ENCODE results near the gene CTDSP2. TPM values are rescaled to one million over a fixed set of nuclear protein-coding genes. Genes with fewer than 3 reads are reported as not detected.
"Not testable (repeated sequence)": the region's sequence is repeated elsewhere in the genome, so short reads cannot be mapped to it uniquely, and the experiment has no call there.

The CTDSP2 gene
- total RNA-seq, 6 donors from 2014 or later, result 153 to 226 (median 175) TPM

- WGBS, 2 donors, result 2 to 5% methylated on average over 9 to 48 of the region's 63 CpGs
- H3K4me1 ChIP-seq, result peaks cover 13 to 18% (median 15%) of the 10 kb centered on the region in 4 donors
- DNase-seq, result peak; percentile 76 to 95
- no peaks in the 10 kb centered on the region for H3K27me3 ChIP-seq
- ATAC-seq (ENCODE audit: low FRiP score in 2 of 2), result peak; percentile 88 to 96
- H3K4me3 ChIP-seq, result peak overlapping the region; percentile 3 to 63 (median 54)
- no peaks in the 10 kb centered on the region for H3K36me3 ChIP-seq
- TF ChIP-seq POLR2AphosphoS5 (IDR thresholded peaks at IDR 0.05), result peak; percentile 47 to 65
- peak in 3 of 4 donors; percentile 55 to 88 (median 61) for TF ChIP-seq POLR2A (IDR thresholded peaks at IDR 0.05)
- peak in 2 of 6 experiments; percentile 18 to 19 for TF ChIP-seq CTCF (IDR thresholded peaks at IDR 0.05)
- TF ChIP-seq EP300 (IDR thresholded peaks at IDR 0.05), result no peak
- H3K27ac ChIP-seq, result peak overlapping the region; percentile 90 to 97 (median 94)
- no peaks in the 10 kb centered on the region for H3K9me3 ChIP-seq
These were observed 18.7 kb upstream of the CTDSP2 start for GRCh38 chr12:57865084-57865751.

- ATAC-seq (ENCODE audit: low FRiP score in 2 of 2) (peak; percentile 5 to 28), DNase-seq (no peak)
- WGBS, 2 donors, result 30 to 36% methylated on average over 8 of the region's 8 CpGs
- no peak for TF ChIP-seq POLR2A (IDR thresholded peaks at IDR 0.05)
- TF ChIP-seq CTCF (IDR thresholded peaks at IDR 0.05), result no peak
- no peak for TF ChIP-seq EP300 (IDR thresholded peaks at IDR 0.05)
- TF ChIP-seq POLR2AphosphoS5 (IDR thresholded peaks at IDR 0.05), result no peak
- Histone ChIP-seq H3K27ac (peak overlapping the region; percentile 90 to 97 (median 94)), H3K4me3 (peak overlapping the region in 3 of 4 donors; percentile 47 to 63 (median 62)), H3K27me3 (no peaks in the 10 kb centered on the region), H3K9me3 (no peaks in the 10 kb centered on the region), H3K4me1 (peaks cover 13 to 18% (median 15%) of the 10 kb centered on the region in 4 donors), H3K36me3 (no peaks in the 10 kb centered on the region)
These were observed 18.0 kb upstream of the CTDSP2 start for GRCh38 chr12:57864442-57865083.

- Histone ChIP-seq H3K4me3 (no peak overlapping the region), H3K27ac (peak overlapping the region in 2 of 4 donors; percentile 90 to 93), H3K27me3 (no peaks in the 10 kb centered on the region), H3K4me1 (peaks cover 13 to 18% (median 15%) of the 10 kb centered on the region in 4 donors), H3K9me3 (no peaks in the 10 kb centered on the region), H3K36me3 (no peaks in the 10 kb centered on the region)
- no peak for TF ChIP-seq EP300 (IDR thresholded peaks at IDR 0.05)
- no peak for TF ChIP-seq POLR2AphosphoS5 (IDR thresholded peaks at IDR 0.05)
- TF ChIP-seq POLR2A (IDR thresholded peaks at IDR 0.05), result no peak
- no peak for TF ChIP-seq CTCF (IDR thresholded peaks at IDR 0.05)
- no peak for ATAC-seq (ENCODE audit: low FRiP score in 2 of 2)
- WGBS, 2 donors, result 11 to 60% methylated on average over 1 of the region's 1 CpG
- DNase-seq, result no peak
These were observed 17.1 kb upstream of the CTDSP2 start for GRCh38 chr12:57863676-57864075.

GRCh38 chr12:57861967-57862366 lies 15.4 kb upstream of the CTDSP2 start:
- no peaks in the 10 kb centered on the region for H3K9me3 ChIP-seq
- H3K27me3 ChIP-seq, result no peaks in the 10 kb centered on the region
- TF ChIP-seq POLR2AphosphoS5 (IDR thresholded peaks at IDR 0.05) (no peak), EP300 (IDR thresholded peaks at IDR 0.05) (no peak), CTCF (IDR thresholded peaks at IDR 0.05) (no peak), POLR2A (IDR thresholded peaks at IDR 0.05) (no peak)
- no peaks in the 10 kb centered on the region for H3K36me3 ChIP-seq
- ATAC-seq (ENCODE audit: low FRiP score in 2 of 2) (no peak), DNase-seq (no peak)
- WGBS, 2 donors, result 70 to 85% methylated on average over 2 to 4 of the region's 4 CpGs
- H3K4me3 ChIP-seq, result no peak overlapping the region
- peaks cover 13 to 18% (median 15%) of the 10 kb centered on the region in 4 donors for H3K4me1 ChIP-seq
- H3K27ac ChIP-seq, result no peak overlapping the region

GRCh38 chr12:57860883-57861282 lies 14.4 kb upstream of the CTDSP2 start:
- not testable (repeated sequence) for DNase-seq; H3K9me3 ChIP-seq; H3K27me3 ChIP-seq; H3K4me3 ChIP-seq; ATAC-seq (ENCODE audit: low FRiP score in 2 of 2); H3K36me3 ChIP-seq; H3K27ac ChIP-seq
- WGBS, 2 donors, result 89 to 93% methylated on average over 5 of the region's 5 CpGs
- H3K4me1 ChIP-seq, result peaks cover 11 to 15% (median 12%) of the 10 kb centered on the region in 4 donors

All from upper lobe of left lung (tissue), 6 donors.